Measurements from ENCODE around the gene HNRNPUL1. TPM values are rescaled to one million over a fixed set of nuclear protein-coding genes. Genes with fewer than 3 reads are reported as not detected.

The HNRNPUL1 gene
- total RNA-seq, 1 donor from 2014 or later: 101 TPM

Small RNAs within 50 kb of the gene (small RNA-seq; reads per million reads assigned to genes)
- not detected for gene RN7SL34P (ENCODE audit: low replicate concordance)

Other genes with a start within 250 kb of the HNRNPUL1 start
- gene CYP2A13, start 175.9 kb upstream of the HNRNPUL1 start, total RNA-seq: not detected
- gene CYP2F1, start 149.9 kb upstream of the HNRNPUL1 start, total RNA-seq: not detected
- under 0.01 TPM for gene CYP2S1, start 71.2 kb upstream of the HNRNPUL1 start, total RNA-seq
- gene AXL, start 45.1 kb upstream of the HNRNPUL1 start, total RNA-seq: 7.1 TPM
- gene CCDC97, start 45.8 kb downstream of the HNRNPUL1 start, total RNA-seq: 6.4 TPM
- 2.7 TPM for gene TGFB1, start 89.5 kb downstream of the HNRNPUL1 start, total RNA-seq
- 2.2 TPM for gene B9D2, start 99.8 kb downstream of the HNRNPUL1 start, total RNA-seq
- 4.2 TPM for gene TMEM91, start 112.2 kb downstream of the HNRNPUL1 start, total RNA-seq
- 10.8 TPM for gene EXOSC5, start 133.0 kb downstream of the HNRNPUL1 start, total RNA-seq
- gene BCKDHA, start 133.4 kb downstream of the HNRNPUL1 start, total RNA-seq: 27.5 TPM
- gene B3GNT8, start 163.0 kb downstream of the HNRNPUL1 start, total RNA-seq: 0.49 TPM
- 15.5 TPM for gene DMAC2, start 175.5 kb downstream of the HNRNPUL1 start, total RNA-seq
- gene ERICH4, start 178.8 kb downstream of the HNRNPUL1 start, total RNA-seq: not detected